ENCODE measurements around the gene HDGF. TPM values are rescaled to one million over a fixed set of nuclear protein-coding genes. Genes with fewer than 3 reads are reported as not detected.

HDGF gene
- total and polyA plus RNA-seq, 2 experiments from 2014 or later: 176 to 480 TPM

- Histone ChIP-seq H3K27me3 (no peaks in the 10 kb centered on the region), H3K36me3 (peaks cover 5% of the 10 kb centered on the region), H3K4me1 (ENCODE audit: low read depth) (peaks cover 30% of the 10 kb centered on the region), H3K27ac (peak overlapping the region; percentile 100), H3K9me3 (ENCODE audit: low read depth) (no peaks in the 10 kb centered on the region), H3K4me3 (no peak overlapping the region)
- TF ChIP-seq CTCF (IDR thresholded peaks at IDR 0.05; ENCODE audit: low read depth, low read length): no peak
- DNase-seq (ENCODE audit: low read depth in 1 of 2, low spot score in 1 of 2): no peak
Measured at GRCh38 chr1:156744344-156744743, 7.1 kb downstream of the HDGF start.

- Histone ChIP-seq H3K36me3 (peaks cover 5% of the 10 kb centered on the region), H3K9me3 (ENCODE audit: low read depth) (no peaks in the 10 kb centered on the region), H3K27ac (peak overlapping the region; percentile 100), H3K4me1 (ENCODE audit: low read depth) (peaks cover 23% of the 10 kb centered on the region), H3K27me3 (no peaks in the 10 kb centered on the region), H3K4me3 (no peak overlapping the region)
- DNase-seq (ENCODE audit: low read depth in 1 of 2, low spot score in 1 of 2): no peak
- TF ChIP-seq CTCF (IDR thresholded peaks at IDR 0.05; ENCODE audit: low read depth, low read length): no peak
Measured at GRCh38 chr1:156743367-156744302, 7.8 kb downstream of the HDGF start.

- Histone ChIP-seq H3K27me3 (no peaks in the 10 kb centered on the region), H3K4me3 (no peak overlapping the region), H3K27ac (peak overlapping the region; percentile 88), H3K4me1 (ENCODE audit: low read depth) (peaks cover 14% of the 10 kb centered on the region), H3K36me3 (peaks cover 5% of the 10 kb centered on the region), H3K9me3 (ENCODE audit: low read depth) (no peaks in the 10 kb centered on the region)
- DNase-seq (ENCODE audit: low read depth in 1 of 2, low spot score in 1 of 2): no peak
- TF ChIP-seq CTCF (IDR thresholded peaks at IDR 0.05; ENCODE audit: low read depth, low read length): no peak
Measured at GRCh38 chr1:156742801-156743200, 8.7 kb downstream of the HDGF start.

GRCh38 chr1:156742017-156742416, 9.5 kb downstream of the HDGF start:
- H3K27ac ChIP-seq: peak overlapping the region; percentile 88
- no peak for TF ChIP-seq CTCF (IDR thresholded peaks at IDR 0.05; ENCODE audit: low read depth, low read length)
- H3K9me3 ChIP-seq (ENCODE audit: low read depth): no peaks in the 10 kb centered on the region
- no peak overlapping the region for H3K4me3 ChIP-seq
- no peaks in the 10 kb centered on the region for H3K27me3 ChIP-seq
- H3K36me3 ChIP-seq: peaks cover 5% of the 10 kb centered on the region
- H3K4me1 ChIP-seq (ENCODE audit: low read depth): peaks cover 11% of the 10 kb centered on the region
- no peak for DNase-seq (ENCODE audit: low read depth in 1 of 2, low spot score in 1 of 2)

- TF ChIP-seq CTCF (IDR thresholded peaks at IDR 0.05; ENCODE audit: low read depth, low read length): no peak
- Histone ChIP-seq H3K27me3 (no peaks in the 10 kb centered on the region), H3K4me1 (ENCODE audit: low read depth) (peaks cover 11% of the 10 kb centered on the region), H3K27ac (peak overlapping the region; percentile 88), H3K36me3 (peaks cover 5% of the 10 kb centered on the region), H3K9me3 (ENCODE audit: low read depth) (no peaks in the 10 kb centered on the region), H3K4me3 (peak overlapping the region; percentile 4)
- no peak for DNase-seq (ENCODE audit: low read depth in 1 of 2, low spot score in 1 of 2)
Measured at GRCh38 chr1:156741481-156741983, 9.9 kb downstream of the HDGF start.
